ENCODE data around the gene SLC6A11. TPM values are rescaled to one million over a fixed set of nuclear protein-coding genes. Genes with fewer than 3 reads are reported as not detected.

The SLC6A11 gene
- total and polyA plus RNA-seq, 9 of the 15 experiments (the other 6 are each of a cell fraction or from before 2014, with no cell fraction given): 0.04 TPM; not detected in 8

DNA sequence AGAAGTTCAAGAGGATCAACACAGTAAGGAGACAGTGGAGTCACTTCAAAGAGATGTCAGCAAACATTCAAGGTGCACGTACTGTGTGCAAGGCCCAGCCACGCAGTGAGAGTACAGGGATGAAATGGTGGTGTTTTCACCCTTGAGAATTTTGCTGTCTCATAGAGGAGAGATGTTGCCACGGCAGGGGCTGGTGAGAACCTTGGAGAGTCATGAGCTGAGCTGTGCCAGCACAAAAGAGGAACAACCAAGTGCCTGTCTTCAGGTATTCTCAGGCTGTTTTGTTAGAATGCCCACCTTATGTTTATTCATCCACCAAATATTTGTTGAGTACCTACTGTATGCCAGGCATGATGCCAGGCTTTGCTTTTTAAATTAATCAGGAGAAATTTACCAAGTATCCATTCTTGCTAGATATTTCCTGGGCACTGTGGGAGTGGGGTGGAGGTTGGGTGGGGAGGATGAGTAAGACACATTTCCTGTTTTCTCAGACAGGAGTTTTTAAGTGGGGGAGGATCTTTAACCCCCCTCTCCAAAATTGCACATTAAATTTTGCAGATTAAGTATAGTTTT is 72.6 kb downstream of the SLC6A11 start:
- H3K36me3 ChIP-seq (ENCODE audit: control insufficient read depth, insufficient read depth, low read length): no peaks in the 10 kb centered on the region
- ATAC-seq (no peak), FAIRE-seq (no peak), DNase-seq (ENCODE audit: extremely low read depth in 1 of 4, low spot score in 3 of 4) (no peak)
- no peak overlapping the region for H3K27ac ChIP-seq (ENCODE audit: extremely low read depth, low read depth, low read length)
- H3K4me3 ChIP-seq: no peak overlapping the region
- H4K20me1 ChIP-seq (replicated peaks; ENCODE audit: control insufficient read depth, insufficient read depth, low read length): no peaks in the 10 kb centered on the region; the same call in 1 of the 2 replicates
- 0% methylated on average over 3 of the region's 3 CpGs for WGBS (ENCODE audit: insufficient coverage, low coverage, missing lambda C conversion rate)
- H3K79me2 ChIP-seq (ENCODE audit: control insufficient read depth, insufficient read depth, low read length): no peaks in the 10 kb centered on the region
- no peak overlapping the region for H3K4me2 ChIP-seq (ENCODE audit: insufficient read depth, low read length)
- in situ Hi-C loops (cut with MboI): no loop called here
- no peaks in the 10 kb centered on the region for H3K27me3 ChIP-seq (ENCODE audit: control insufficient read depth in 2 of 2, insufficient read depth in 2 of 2, low read length in 2 of 2)
- no TSS peak for BruUV-seq (replicated peaks)
- H2AFZ ChIP-seq (ENCODE audit: low read depth, low read length): no peak overlapping the region
- H3K9ac ChIP-seq (ENCODE audit: insufficient read depth in 1 of 2, low read depth in 2 of 2, low read length in 2 of 2): no peak overlapping the region
- H3K4me1 ChIP-seq (replicated peaks in 1 of 2; ENCODE audit: control insufficient read depth in 2 of 2, insufficient read depth in 2 of 2, low read length in 2 of 2): no peaks in the 10 kb centered on the region
- ChIA-PET CTCF (ENCODE audit: low intra/inter-chr PET ratio) (no interaction called here), POLR2A (interaction anchor here (1.5 kb wide), 1 partner anchor 11 kb away, joined by 3 read pairs; no protein-coding TSS in a partner anchor)
- TF ChIP-seq, protein P1, sequence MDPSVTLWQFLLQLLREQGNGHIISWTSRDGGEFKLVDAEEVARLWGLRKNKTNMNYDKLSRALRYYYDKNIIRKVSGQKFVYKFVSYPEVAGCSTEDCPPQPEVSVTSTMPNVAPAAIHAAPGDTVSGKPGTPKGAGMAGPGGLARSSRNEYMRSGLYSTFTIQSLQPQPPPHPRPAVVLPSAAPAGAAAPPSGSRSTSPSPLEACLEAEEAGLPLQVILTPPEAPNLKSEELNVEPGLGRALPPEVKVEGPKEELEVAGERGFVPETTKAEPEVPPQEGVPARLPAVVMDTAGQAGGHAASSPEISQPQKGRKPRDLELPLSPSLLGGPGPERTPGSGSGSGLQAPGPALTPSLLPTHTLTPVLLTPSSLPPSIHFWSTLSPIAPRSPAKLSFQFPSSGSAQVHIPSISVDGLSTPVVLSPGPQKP (CRISPR knock-in tag; IDR thresholded peaks at IDR 0.05): no peak
- TF ChIP-seq VEZF1 (CRISPR knock-in tag; IDR thresholded peaks at IDR 0.05) (no peak), SIN3B (IDR thresholded peaks at IDR 0.05; ENCODE audit: low read depth) (no peak), RCOR1 (IDR thresholded peaks at IDR 0.05; ENCODE audit: borderline replicate concordance in 1 of 2, low read depth in 2 of 2, low read length in 2 of 2) (no peak), ZBTB17 (CRISPR knock-in tag; IDR thresholded peaks at IDR 0.05) (no peak), NFE2L1 (tag; IDR thresholded peaks at IDR 0.05; ENCODE audit: borderline replicate concordance, low read depth) (no peak), ZNF780A (CRISPR knock-in tag; IDR thresholded peaks at IDR 0.05) (no peak)
- TF ChIP-seq, protein P2, sequence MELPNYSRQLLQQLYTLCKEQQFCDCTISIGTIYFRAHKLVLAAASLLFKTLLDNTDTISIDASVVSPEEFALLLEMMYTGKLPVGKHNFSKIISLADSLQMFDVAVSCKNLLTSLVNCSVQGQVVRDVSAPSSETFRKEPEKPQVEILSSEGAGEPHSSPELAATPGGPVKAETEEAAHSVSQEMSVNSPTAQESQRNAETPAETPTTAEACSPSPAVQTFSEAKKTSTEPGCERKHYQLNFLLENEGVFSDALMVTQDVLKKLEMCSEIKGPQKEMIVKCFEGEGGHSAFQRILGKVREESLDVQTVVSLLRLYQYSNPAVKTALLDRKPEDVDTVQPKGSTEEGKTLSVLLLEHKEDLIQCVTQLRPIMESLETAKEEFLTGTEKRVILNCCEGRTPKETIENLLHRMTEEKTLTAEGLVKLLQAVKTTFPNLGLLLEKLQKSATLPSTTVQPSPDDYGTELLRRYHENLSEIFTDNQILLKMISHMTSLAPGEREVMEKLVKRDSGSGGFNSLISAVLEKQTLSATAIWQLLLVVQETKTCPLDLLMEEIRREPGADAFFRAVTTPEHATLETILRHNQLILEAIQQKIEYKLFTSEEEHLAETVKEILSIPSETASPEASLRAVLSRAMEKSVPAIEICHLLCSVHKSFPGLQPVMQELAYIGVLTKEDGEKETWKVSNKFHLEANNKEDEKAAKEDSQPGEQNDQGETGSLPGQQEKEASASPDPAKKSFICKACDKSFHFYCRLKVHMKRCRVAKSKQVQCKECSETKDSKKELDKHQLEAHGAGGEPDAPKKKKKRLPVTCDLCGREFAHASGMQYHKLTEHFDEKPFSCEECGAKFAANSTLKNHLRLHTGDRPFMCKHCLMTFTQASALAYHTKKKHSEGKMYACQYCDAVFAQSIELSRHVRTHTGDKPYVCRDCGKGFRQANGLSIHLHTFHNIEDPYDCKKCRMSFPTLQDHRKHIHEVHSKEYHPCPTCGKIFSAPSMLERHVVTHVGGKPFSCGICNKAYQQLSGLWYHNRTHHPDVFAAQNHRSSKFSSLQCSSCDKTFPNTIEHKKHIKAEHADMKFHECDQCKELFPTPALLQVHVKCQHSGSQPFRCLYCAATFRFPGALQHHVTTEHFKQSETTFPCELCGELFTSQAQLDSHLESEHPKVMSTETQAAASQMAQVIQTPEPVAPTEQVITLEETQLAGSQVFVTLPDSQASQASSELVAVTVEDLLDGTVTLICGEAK (IDR thresholded peaks at IDR 0.05): no peak
- TF ChIP-seq, protein P2 (CRISPR knock-in tag; IDR thresholded peaks at IDR 0.05): no peak
- H3K9me3 ChIP-seq (replicated peaks; ENCODE audit: control insufficient read depth, insufficient read depth, low read depth, low read length): no peaks in the 10 kb centered on the region
- intact Hi-C loops (cut with micrococcal nuclease): no loop called here
- H3K9me1 ChIP-seq (ENCODE audit: control insufficient read depth, insufficient read depth, low read length): no peaks in the 10 kb centered on the region

Measured in K562 (cell line).